ENCODE data around the gene ITGB4.
"Not testable (repeated sequence)": the region's sequence is repeated elsewhere in the genome, so short reads cannot be mapped to it uniquely, and the experiment has no call there.

The ITGB4 gene

DNA sequence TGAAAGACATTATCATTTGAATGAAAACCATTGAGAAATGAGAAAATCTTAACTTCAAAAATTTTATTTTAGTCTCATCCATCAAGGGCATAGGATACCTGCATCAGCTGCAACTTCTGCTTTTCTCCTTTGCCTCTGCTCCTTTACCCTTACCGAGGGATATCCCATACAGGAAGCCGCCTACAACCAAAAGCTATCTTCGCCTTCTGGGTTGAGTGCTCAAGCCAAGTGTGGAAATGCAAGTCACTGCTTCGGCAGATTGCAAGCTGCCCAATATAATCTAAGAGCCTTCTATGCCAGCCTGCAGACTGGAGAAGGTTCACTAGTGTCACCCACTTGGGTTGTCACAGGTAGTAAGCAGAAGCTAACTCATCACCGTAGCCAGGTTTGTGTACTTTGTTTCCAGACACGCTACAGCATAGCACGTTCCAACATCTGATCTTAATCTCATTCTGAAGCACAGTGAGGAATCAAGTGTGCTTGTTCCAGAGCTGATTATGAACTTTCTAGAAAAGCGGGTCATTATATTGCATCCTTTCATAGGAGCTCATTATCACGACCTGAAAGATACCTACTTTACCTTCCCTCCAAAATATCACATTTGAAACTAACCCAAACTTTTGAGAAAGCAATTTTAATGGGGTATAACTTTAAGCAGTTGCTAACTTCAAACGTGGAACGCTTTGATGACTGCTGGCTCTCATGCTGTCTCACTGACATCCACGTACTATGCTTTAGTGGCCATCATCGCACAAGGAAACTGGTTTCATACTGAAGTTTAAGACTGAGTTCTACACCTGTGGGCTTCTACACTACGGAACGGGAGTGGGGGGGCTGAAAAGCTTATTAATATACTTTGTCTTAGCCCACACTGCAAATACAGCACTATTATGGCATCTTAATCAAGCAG, 55.4 kb downstream of the ITGB4 start:
- H3K27ac ChIP-seq, result peak overlapping the region; percentile 98

DNA sequence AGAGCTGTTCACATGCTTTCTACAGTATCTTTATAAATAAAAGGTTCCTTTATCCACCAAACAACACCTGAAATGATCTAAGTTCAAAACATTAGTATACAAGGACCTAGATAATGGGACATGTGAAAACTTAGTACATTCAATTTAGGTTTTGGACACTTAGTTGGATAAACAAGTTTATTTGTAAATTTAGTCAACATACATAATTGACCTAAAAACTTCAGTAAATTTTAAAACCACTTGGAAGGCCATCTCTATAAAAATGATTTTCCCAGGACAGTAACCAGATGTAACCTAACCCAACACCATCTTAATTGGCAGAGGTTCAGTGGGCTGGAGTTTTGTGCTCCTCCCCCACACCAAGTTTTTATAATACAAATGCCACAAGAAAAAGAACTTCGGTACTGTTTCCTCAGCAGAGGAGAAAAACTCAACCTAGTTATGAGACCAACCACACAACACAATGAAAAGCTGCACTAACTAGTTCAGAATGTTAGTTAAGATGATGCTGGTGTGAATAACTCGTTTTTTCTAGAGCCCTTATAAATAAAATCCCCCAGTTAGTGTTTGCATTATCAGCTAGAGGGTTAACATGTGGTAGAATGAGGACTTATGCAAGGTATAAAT, 56.1 kb downstream of the ITGB4 start:
- Histone ChIP-seq H3K27ac (peak overlapping the region; percentile 98), H3K79me2 (peaks cover 35% of the 10 kb centered on the region), H2AFZ (no peak overlapping the region), H3K4me3 (ENCODE audit: low read depth, low read length) (peak overlapping the region; percentile 99), H3K4me2 (ENCODE audit: low read length) (peak overlapping the region; percentile 85), H3K9me3 (ENCODE audit: control insufficient read depth, low read length) (no peaks in the 10 kb centered on the region), H3K4me1 (peaks cover 20% of the 10 kb centered on the region), H3K9ac (no peak overlapping the region), H3K27me3 (ENCODE audit: control insufficient read depth, insufficient read depth, low read length) (no peaks in the 10 kb centered on the region), H3K36me3 (ENCODE audit: control insufficient read depth, insufficient read depth, low read length) (no peaks in the 10 kb centered on the region)
- no peak for TF ChIP-seq CTCF (IDR thresholded peaks at IDR 0.05)

More for the DNA sequence above, 55.4 kb downstream of the ITGB4 start:
- Histone ChIP-seq H3K4me2 (ENCODE audit: low read length) (peak overlapping the region; percentile 85), H3K36me3 (ENCODE audit: control insufficient read depth, insufficient read depth, low read length) (no peaks in the 10 kb centered on the region), H3K9ac (no peak overlapping the region), H3K4me1 (peaks cover 24% of the 10 kb centered on the region), H2AFZ (no peak overlapping the region), H3K9me3 (ENCODE audit: control insufficient read depth, low read length) (no peaks in the 10 kb centered on the region), H3K79me2 (peaks cover 35% of the 10 kb centered on the region), H3K27me3 (ENCODE audit: control insufficient read depth, insufficient read depth, low read length) (no peaks in the 10 kb centered on the region), H3K4me3 (ENCODE audit: low read depth, low read length) (peak overlapping the region; percentile 99)
- TF ChIP-seq CTCF (IDR thresholded peaks at IDR 0.05), result no peak

- H3K27me3 ChIP-seq (ENCODE audit: control insufficient read depth, insufficient read depth, low read length); H2AFZ ChIP-seq; H3K36me3 ChIP-seq (ENCODE audit: control insufficient read depth, insufficient read depth, low read length); H3K9me3 ChIP-seq (ENCODE audit: control insufficient read depth, low read length): not testable (repeated sequence)
- peak overlapping the region; percentile 85 for H3K4me2 ChIP-seq (ENCODE audit: low read length)
- peaks cover 21% of the 10 kb centered on the region for H3K4me1 ChIP-seq
- peaks cover 32% of the 10 kb centered on the region for H3K79me2 ChIP-seq
- peak overlapping the region; percentile 98 for H3K27ac ChIP-seq
- H3K4me3 ChIP-seq (ENCODE audit: low read depth, low read length), result peak overlapping the region; percentile 99
- peak overlapping the region; percentile 98 for H3K9ac ChIP-seq
These were observed 57.0 kb downstream of the ITGB4 start for GRCh38 chr17:75778066-75778860.

GRCh38 chr17:75778861-75779249, 57.6 kb downstream of the ITGB4 start:
- H3K79me2 ChIP-seq, result peaks cover 29% of the 10 kb centered on the region
- peaks cover 26% of the 10 kb centered on the region for H3K4me1 ChIP-seq
- H3K36me3 ChIP-seq (ENCODE audit: control insufficient read depth, insufficient read depth, low read length), result no peaks in the 10 kb centered on the region
- peak overlapping the region; percentile 98 for H3K9ac ChIP-seq
- H3K27ac ChIP-seq, result peak overlapping the region; percentile 98
- peak; percentile 61 for TF ChIP-seq CTCF (IDR thresholded peaks at IDR 0.05)
- peak overlapping the region; percentile 85 for H3K4me2 ChIP-seq (ENCODE audit: low read length)
- no peaks in the 10 kb centered on the region for H3K9me3 ChIP-seq (ENCODE audit: control insufficient read depth, low read length)
- H2AFZ ChIP-seq, result no peak overlapping the region
- no peaks in the 10 kb centered on the region for H3K27me3 ChIP-seq (ENCODE audit: control insufficient read depth, insufficient read depth, low read length)
- peak overlapping the region; percentile 99 for H3K4me3 ChIP-seq (ENCODE audit: low read depth, low read length)
